DOHH2 (cell line): ENCODE results near the gene ST3GAL2.

ENCODE experiments used
- CTCF ChIP-seq: fragments of 200-600 bp; sonication (generic); IDR thresholded peaks from one replicate; pipeline ENCODE4 v1.5.1; 2014; ENCODE audit warnings: antibody characterized with exemption, mild to moderate bottlenecking, low read depth, low read length; ENCODE audit not compliant: poor library complexity, severe bottlenecking
- EZH2phosphoT487 ChIP-seq: fragments of 200-600 bp; sonication (generic); IDR thresholded peaks from 2 replicates; pipeline ENCODE4 v1.6.1; 2017; ENCODE audit warnings: borderline replicate concordance, mild to moderate bottlenecking, antibody characterized with exemption, low read length, moderate library complexity, mixed read lengths

- TF ChIP-seq CTCF, result no peak
- no peak for TF ChIP-seq EZH2phosphoT487
Measured at GRCh38 chr16:70428178-70428998, 10.5 kb downstream of the ST3GAL2 start.
